Measurements from ENCODE around the gene WSB2.
"Not testable (repeated sequence)": the region's sequence is repeated elsewhere in the genome, so short reads cannot be mapped to it uniquely, and the experiment has no call there.

Gene WSB2

DNA sequence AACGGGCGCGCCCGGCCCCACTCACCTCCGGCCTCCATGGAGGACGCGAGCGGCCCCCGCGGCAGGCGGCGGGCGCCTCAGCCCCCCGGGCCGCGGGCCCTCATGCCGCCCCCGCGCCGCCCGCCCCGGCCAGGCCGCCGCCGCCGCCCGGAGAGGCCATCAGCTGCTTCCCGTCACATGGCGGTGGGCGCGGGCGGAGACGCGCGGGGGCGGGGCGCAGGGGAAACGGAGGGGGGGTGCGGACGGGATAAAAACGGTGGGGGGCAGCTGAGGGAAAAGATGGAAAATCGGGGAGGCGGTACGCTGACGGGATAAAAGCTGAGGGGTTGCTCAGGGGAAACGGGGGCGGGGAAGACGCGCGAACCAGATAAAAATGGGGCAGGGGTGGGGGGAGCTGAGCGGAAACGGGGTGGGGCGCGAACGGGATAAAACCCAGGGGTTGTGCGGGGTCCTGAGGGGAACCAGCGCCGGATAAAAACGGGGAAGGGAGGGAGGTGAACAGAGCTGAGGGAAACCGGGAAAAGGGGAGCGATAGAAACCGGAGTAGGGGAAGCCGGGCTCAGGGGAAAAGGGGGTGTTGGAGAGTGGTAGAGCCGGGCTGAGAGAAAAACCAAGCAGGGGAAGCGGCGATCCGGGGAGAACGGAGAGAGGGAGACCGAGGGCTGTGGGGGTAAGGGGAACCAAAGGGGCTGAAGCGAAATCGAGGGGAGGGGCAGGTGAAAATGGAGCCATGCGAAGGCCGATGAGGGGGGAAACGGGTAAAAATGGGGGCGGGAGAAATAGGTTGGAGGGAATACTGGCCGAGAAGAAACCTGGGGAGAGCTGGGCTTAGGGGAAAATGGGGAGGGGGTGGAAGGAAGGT, at the start of gene WSB2:
TSS of gene WSB2 (minus strand) at position 169 of the 862 bp plus-strand sequence. CDS start at position 38, 131 bp downstream.
- DNase-seq: peak; percentile 55

DNA sequence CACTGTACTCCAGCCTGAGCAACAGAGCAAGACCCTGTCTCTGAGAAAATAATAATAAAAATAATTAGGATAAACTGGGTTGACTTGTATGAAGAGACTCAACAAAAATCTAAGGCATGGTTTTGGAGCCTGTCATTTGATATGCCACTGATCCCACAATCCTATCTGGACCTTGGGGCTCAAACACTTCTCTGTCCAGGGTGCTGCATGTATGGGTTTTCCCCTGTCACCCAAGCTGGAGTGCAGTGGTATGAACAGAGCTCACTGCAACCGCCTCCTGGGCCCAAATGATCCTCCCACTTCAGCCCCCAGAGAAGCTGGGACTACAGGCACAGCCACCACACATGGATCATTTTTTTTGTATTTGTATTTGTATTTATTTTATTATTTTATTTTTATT, 48.1 kb upstream of the WSB2 start:
- DNase-seq: no peak

DNA sequence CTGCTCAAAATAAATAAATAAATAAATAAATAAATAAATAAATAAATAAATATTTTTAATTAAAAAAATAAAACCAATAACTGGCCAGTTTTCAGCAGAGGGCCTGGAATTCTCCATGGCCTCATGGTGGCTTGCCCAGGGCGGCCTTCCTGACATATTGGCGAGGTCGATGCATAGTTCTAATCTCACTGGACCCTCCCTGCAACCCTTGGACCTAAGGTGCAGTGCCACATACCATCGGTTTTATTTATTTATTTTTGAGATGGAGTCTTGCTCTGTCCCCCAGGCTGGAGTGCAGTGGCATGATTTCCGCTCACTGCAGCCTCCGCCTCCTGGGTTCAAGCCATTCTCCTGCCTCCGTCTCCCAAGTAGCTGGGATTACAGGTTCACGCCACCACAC, 46.7 kb upstream of the WSB2 start:
- no peak for DNase-seq

DNA sequence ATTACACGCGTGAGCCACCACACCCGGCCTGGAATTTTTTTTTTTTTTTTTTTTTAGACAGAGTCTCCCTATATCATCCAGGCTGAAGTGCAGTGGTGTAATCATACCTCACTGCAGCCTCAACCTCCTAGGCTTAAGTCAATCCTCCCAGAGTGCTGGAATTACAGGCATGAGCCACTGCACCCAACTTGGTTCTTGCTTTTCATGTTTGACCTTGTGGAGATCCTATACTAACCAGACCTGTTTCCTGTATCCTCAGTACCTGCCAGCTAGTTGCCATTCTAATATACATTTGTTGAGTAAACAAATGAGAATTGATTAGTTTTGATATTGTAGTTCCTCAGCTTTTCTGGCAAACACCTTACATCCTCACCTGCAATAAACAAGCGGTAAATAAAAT, 46.0 kb upstream of the WSB2 start:
- DNase-seq: no peak

DNA sequence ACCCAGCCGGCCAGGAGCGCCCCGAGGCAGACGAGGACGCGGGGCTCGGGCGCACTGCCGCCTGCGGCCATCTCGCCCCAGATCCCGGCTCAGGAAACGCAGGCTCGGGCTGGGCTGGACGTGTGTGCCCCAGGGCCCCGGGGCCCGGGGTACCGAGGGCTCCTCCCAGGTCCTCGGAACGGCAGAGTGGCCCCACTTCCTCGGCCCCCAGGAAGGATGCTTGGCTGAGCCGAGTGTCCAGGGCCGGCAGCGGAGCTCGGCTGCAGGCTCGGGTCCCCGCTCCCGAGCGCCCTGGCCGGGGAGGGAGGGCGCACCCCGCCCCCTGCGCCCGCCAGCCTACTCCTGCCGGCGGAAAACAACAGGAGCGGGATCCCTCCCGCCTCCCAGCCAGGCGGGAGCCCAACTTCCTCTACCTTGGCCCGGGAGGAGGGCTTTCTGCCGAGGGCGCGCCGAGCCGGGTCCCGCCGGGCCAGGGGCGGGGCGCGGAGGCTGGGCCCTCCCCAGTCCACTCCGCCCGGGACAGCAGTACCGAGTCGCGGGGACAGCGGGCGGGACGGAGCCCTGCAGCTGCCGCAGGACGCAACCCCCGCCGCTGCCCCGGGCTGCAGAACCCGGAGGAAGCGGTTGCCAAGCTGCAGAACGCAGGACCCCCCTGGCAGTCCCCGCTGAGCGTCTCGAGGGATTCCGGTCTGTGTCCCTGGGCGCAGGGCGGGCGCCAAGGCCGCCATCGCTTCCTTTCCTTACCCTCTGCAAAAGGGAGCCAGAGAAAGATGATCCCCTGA, 42.8 kb upstream of the WSB2 start, which contains the start of gene VSIG10:
TSS of gene VSIG10 (minus strand) at position 411 of the 782 bp plus-strand sequence. CDS start at position 71, 340 bp downstream.
- peak; percentile 54 for DNase-seq

DNA sequence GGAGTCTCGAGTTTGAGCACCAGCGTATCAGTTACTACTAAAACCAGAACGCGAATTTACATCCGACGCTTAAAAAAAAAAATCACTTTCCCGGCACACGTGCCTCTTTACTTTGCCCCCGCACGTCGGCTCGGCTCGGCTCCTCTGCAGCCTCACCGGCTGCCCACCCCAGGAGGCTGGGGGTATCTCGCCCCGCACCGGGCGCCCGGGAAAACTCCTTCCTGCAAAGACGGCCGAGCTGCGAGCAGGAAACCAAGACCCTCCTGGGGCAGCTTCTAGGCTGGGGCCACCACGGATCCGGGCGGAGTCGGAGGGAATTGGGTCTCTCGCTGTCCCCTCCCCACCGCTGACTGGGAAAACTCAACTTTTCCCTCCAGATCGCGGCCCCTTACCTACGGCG, 42.2 kb upstream of the WSB2 start:
- DNase-seq: peak; percentile 38

DNA sequence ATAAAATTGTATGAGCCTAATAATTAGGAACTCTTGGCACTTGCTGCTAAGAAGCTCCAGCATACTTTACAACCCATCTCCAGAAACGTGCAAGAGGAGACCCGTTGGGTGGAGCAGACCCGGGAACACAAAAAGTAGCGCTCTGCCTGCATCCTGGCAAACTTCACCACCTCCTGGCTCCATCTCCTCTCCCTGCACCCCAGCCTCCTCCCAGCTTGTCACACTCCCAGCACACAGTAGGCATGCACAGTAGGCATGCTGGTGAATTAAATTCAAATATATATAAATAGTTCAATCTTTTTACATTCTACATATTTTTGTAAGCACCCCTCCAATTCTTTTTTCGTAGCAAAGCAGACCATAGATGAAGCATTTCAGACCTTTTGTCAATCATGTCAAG, 41.6 kb upstream of the WSB2 start:
- DNase-seq: no peak

DNA sequence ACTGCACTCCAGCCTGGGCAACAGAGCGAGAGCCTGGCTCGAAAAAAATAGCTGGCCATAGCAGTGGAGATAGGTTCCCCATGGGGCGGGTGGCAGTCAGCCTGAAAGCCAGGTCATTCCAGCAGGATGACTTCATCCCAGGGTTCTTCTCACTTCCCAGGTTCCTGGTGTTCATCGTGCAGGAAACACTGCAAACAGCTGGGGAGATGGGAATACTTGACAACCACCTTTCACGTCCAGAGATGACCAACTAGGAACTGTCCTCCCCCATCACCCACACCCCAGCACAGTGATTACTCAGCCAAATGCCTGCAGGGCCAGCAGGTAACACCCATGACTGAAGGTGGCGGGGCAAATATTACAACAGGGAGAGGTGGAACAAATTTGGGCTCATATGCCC, 41.1 kb upstream of the WSB2 start:
- DNase-seq: no peak

DNA sequence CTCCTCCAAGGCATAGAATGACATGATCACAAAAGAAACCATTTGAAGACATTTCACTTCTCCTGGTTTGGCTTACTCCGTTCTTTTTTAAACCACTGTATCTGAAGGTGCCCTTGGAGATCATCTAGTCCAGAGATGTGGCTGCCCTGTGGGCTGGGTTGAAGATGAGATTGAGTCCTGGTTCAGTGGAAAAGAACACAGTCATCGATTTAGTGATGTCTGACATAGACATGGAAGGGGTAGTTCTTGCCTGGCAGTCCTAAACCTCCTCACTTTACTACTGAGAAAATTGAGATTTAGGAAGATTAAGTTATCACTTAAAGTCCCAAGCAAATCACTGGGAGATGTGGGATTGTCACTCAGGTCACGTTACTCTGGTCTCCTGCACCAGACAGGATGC, 40.1 kb upstream of the WSB2 start:
- DNase-seq: no peak

DNA sequence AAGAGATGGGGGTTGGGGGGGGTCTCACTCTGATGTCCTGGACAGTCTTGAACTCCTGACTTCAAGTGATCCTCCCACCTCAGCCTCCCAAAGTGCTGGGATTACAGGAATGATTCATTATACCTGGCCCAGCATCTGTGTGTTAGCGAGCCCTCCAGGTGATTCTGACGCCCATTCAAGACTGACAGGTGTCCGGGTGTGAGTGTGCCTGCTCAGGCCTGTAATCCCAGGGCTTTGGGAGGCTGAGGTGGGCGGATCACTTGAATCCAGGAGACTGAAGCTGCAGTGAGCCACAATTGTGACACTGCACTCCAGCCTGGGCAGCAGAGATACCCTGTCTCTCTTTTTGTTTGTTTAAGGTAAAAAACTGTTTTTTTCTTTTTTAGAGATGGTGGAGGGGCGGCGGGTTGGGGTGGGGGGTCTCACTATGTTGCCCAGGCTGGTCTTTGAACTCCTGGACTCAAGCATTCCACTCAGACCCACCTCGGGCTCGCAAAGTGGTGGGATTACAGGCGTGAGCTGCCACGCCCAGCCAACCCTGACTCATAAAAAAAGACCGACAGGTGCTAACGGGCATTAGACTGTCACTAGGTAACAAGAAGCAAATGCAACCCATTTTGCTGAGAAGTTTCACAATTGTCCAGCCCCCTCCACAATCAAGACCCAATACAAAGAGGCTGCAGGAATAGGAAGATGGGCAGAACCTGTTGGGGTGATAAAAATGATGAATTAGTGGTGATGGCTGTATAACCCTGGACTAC, 38.1 kb upstream of the WSB2 start:
- DNase-seq: peak; percentile 55

DNA sequence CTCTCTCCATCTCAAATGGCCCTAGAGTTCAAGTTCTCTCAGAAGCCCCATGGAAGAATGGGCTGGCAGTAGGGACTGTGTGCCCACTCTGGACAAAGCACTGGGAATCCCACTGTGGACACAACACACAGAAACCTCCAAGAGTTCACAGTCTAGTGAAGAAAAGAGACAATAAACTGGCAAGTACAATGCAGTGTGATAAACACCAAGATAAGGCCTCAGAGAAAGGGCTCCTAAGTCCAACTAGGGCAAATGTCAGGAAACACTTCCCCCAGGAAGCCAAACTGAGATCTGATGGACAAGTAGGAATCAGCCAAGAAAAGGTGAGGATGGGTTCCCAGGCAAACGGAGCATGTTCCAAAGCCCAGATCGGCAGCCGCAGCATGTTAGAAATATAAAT, 37.4 kb upstream of the WSB2 start:
- DNase-seq: no peak

DNA sequence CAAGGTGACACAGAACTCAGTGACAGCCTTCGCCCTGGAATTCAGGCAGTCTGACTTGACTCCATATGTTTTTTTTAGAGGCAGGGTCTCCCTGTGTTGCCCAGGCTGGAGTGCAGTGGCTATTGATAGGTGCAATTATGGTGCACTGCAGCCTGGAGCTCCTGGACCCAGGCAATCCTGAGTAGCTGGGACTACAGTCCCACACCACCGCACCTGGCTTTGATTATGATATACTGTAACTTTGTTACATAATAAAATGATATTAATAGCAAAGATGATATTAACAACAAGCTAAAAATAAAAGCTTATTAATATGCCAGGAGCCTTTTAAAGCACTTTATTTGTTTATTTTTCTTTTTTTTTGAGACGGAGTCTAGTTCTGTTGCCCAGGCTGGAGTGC, 33.1 kb upstream of the WSB2 start:
- no peak for DNase-seq

DNA sequence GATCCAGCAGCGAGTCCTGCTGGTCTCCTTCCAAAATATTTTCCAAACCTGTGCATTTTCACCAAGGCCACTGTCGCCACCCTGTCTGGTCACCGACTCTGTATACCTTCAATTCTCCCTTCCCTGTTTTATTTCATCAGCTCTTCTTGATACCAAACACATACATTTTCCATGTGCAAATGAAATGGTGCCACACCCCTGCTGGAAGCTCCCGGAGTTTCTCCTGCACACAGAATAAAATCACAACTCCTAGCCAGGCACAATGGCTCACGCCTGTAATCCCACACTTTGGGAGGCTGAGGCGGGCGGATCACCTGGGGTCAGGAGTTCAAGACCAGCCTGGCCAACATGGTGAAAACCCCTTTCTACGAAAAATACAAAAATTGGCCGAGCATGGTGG, 28.8 kb upstream of the WSB2 start:
- DNase-seq: no peak

DNA sequence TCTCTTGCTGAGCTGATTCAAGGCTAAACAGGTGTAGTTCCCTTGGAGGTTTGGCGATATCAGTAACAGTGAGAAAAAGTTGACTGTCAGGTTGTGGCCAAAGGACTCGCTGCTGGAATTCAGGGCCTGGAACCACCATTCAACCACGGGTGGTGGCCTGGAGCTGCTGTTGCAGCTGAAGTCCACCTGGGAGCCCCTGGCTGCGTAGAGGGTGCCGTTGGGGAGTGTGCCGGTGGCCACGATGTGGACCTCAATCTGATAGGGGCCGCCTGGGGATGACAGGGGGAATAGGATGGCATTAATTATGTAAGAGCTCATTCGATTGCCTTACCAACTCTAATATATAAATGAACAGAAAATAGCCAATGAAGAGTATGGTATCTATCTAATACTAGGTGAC, 21.2 kb upstream of the WSB2 start:
- no peak for DNase-seq

DNA sequence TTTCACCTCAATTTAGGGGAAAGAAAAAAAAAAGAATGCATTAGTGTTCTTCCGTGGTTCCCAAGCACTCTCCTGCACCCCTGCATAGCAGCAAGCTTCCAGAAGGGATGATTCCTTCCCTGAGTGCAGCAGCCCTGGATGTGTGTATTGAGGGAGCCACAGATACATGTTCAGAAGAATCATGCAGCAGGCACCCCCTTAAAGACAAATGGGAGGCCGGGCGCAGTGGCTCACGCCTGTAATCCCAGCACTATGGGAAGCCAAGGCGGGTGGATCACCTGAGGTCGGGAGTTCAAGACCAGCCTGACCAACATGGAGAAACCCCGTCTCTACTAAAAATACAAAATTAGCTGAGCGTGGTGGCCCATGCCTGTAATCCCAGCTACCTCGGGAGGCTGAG, 20.5 kb upstream of the WSB2 start:
- not testable (repeated sequence) for DNase-seq

DNA sequence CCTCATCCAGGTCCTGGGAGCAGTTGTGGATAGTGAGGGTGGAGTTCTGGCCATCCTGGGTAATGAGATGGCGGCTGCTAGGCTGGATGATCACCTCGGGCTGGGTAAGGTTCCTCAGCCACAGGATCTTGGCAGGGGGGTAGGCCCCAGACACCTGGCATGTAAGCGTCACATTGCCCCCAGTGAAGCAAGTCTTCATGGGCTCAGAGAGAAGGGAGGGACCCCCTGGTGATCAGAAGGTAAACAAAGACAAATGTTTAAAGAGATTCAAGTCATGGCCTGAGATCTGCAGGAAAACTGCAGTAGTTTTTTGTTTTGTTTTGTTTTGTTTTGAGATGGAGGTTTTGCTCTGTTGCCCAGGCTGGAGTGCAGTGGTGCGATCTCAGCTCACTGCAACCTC, 12.8 kb upstream of the WSB2 start:
- DNase-seq: no peak

DNA sequence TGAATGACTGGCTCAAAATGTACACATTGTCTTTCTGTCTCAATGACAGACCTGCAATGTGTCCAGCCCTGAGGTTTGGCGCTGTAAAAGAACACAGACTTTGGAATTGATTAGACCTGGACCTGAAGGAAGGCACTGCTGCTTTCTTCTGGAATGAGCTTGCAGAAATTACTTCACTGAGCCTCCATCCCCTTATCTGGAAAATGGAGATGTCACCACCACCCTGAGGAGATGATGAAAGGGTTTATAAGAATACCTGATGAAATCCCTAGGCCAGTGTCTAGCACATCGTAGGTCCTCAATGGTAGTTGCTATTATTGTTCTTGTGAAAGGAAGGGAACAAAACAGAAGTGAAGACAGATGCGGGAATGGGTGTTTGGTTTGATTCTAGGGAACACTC, 9.7 kb upstream of the WSB2 start:
- DNase-seq: no peak

DNA sequence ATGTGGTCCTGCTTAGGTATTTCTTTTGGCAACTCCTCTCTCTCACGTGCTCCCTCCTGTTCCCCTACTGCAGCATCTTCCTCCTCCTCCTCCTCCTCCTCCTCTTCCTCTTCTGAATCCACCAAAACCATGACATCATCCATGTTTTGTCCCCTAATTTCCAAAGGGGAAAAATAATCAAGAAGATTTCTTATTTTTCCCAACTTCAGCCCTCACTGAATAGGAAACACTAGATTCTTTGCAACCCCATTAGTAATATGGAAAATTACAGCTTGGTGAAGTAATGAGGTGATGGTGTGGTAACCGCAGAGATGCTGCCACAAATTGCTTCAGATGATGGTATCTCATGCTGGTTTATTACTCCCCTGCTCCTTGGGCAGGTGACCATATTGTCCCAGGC, 7.5 kb upstream of the WSB2 start:
- DNase-seq: no peak

DNA sequence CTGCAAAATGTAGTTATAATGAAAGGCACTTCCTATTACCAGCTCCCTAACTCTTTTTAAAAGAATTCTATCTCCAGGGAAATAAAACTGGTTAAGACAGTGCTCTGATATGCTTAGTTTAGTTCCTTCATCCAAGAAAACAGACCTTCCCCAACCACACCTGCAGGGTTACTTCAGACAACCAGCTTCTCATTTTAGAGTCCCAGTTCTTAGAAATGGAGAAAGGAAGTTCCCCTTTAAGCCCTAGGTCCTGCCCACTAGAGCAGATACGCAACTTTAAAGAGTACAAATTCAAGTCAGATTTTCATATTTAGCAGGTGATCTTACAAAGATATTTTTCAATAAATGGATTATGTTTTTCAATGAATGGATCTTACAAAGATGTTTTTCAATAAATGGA, 4.4 kb upstream of the WSB2 start:
- DNase-seq: no peak

DNA sequence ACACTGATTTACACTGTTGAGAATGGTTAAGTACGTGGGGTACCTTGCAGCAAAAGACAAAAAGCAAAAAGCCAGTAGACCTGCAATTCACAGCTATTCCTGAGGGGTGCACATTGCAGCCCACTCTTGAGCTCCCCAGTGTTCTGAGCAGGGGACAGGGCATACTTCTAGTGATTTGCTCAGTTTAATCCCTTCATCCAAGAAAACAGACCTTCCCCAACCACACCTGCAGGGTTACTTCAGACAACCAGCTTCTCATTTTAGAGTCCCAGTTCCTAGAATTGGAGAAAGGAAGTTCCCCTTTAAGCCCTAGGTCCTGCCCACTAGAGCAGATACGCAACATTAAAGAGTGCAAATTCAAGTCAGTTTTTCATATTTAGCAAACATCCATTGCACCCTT, 3.6 kb upstream of the WSB2 start:
- no peak for DNase-seq

DNA sequence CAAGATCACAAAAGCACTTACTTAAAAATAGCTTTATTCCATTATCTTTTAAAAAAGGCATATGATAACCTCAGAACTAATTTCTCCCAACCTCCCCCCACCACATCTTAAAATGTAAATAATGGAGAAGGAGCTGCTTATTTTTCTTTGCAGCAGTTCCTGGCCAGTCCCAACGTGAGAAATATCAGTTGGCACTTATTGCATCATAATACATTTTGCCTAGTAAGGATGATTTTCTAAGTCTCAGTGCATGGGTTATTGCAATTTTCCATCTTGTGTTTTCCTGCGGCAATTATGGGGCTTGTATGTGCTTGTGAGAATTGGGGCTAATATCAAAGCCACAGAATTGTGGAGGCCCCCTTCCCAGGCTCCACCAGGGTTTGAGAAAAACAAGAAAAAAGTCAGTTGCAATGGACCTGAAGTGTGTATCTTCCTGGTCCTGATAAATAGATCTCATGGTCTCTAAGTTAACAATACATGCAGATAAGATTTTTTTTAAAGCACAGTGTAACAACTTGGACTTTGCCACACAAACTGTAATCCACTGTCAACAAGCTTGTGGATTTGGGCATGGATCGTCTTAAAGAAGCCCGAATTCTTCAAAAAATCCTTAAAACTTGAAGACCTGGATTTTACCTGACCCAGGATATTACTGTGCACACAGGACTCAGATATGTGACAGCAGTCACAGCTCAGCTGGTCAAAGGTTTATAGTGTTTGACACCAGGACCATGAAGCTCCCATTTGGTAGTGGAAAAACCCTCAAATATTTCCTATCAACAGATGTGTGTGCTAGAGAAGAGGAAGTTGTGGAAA, 2.8 kb upstream of the WSB2 start:
- DNase-seq: no peak
